Osteoblast (primary cell): Measurements from ENCODE around the gene PCK2. TPM values are rescaled to one million over a fixed set of nuclear protein-coding genes. Genes with fewer than 3 reads are reported as not detected.
A peak's percentile ranks its signal among the peaks of the same experiment; 100 is the strongest.

ENCODE experiments used
- DNase-seq: peaks from one replicate; pipeline ENCODE4 v3.0.0; 2011; ENCODE audit warnings: low spot score, mixed read lengths; ENCODE audit not compliant: insufficient read length; ENCODE audit errors: missing footprints
- H2AFZ ChIP-seq: 2 replicates; pipeline ENCODE4 v1.6.0; 2011; ENCODE audit warnings: mild to moderate bottlenecking, low read length
- H3K27ac ChIP-seq: 2 replicates; pipeline ENCODE4 v1.5.1; 2011; ENCODE audit warnings: mild to moderate bottlenecking, low read depth, low read length, moderate library complexity
- H3K27me3 ChIP-seq: 2 replicates; pipeline ENCODE4 v1.6.0; 2012; ENCODE audit warnings: mild to moderate bottlenecking, control low read depth, inconsistent platforms, low read length, moderate library complexity; ENCODE audit not compliant: insufficient read depth
- H3K36me3 ChIP-seq: 2 replicates; pipeline ENCODE4 v1.5.1; 2011; ENCODE audit warnings: mild to moderate bottlenecking, low read length, control low read depth, moderate library complexity; ENCODE audit not compliant: insufficient read depth
- H3K4me1 ChIP-seq: 2 replicates; pipeline ENCODE4 v1.5.1; 2011; ENCODE audit warnings: mild to moderate bottlenecking, low read length, control low read depth, moderate library complexity; ENCODE audit not compliant: insufficient read depth
- H3K4me2 ChIP-seq: 2 replicates; pipeline ENCODE4 v1.6.0; 2011; ENCODE audit warnings: mild to moderate bottlenecking, low read length; ENCODE audit not compliant: insufficient read depth
- H3K4me3 ChIP-seq: fragments of 200-600 bp; sonication (generic); 3 replicates; pipeline ENCODE4 v1.5.1; 2012; ENCODE audit warnings: mild to moderate bottlenecking, low read length, inconsistent platforms; ENCODE audit not compliant: insufficient read depth
- H3K79me2 ChIP-seq: 2 replicates; pipeline ENCODE4 v1.6.0; 2012; ENCODE audit warnings: mild to moderate bottlenecking, low read length, control low read depth, inconsistent platforms; ENCODE audit not compliant: insufficient read depth
- H3K9me3 ChIP-seq: 2 replicates; pipeline ENCODE4 v1.5.1; 2011; ENCODE audit warnings: low read depth, low read length, control low read depth
- H4K20me1 ChIP-seq: 2 replicates; pipeline ENCODE4 v1.6.0; 2012; ENCODE audit warnings: mild to moderate bottlenecking, low read length, control low read depth; ENCODE audit not compliant: insufficient read depth
- CTCF ChIP-seq: IDR thresholded peaks from 2 replicates; pipeline ENCODE4 v1.5.1; 2011; ENCODE audit warnings: mild to moderate bottlenecking, low read depth, low read length, moderate library complexity; ENCODE audit errors: extremely low read depth
- total RNA-seq: library from RNA; depleted of rRNA; stranded (reverse); fragments of >200 nt; gene quantifications from 2 replicates; pipeline ENCODE4 v1.2.3, GENCODE V29; 2012

PCK2 gene
- total RNA-seq, 1 donor: 35.1 TPM

- Histone ChIP-seq H2AFZ (no peak overlapping the region), H3K4me1 (peaks cover 18% of the 10 kb centered on the region), H3K79me2 (peaks cover 49% of the 10 kb centered on the region), H4K20me1 (peaks cover 8% of the 10 kb centered on the region), H3K27ac (no peak overlapping the region), H3K4me2 (peak overlapping the region; percentile 97), H3K36me3 (peaks cover 26% of the 10 kb centered on the region), H3K27me3 (no peaks in the 10 kb centered on the region), H3K9me3 (no peaks in the 10 kb centered on the region), H3K4me3 (no peak overlapping the region)
- no peak for TF ChIP-seq CTCF
- DNase-seq: peak; percentile 69
Observed at GRCh38 chr14:24137529-24138395, 43.7 kb downstream of the PCK2 start.

- Histone ChIP-seq H3K4me3 (no peak overlapping the region), H3K79me2 (peaks cover 49% of the 10 kb centered on the region), H3K9me3 (no peaks in the 10 kb centered on the region), H3K27me3 (no peaks in the 10 kb centered on the region), H3K27ac (no peak overlapping the region), H4K20me1 (peaks cover 8% of the 10 kb centered on the region), H2AFZ (no peak overlapping the region), H3K4me1 (peaks cover 25% of the 10 kb centered on the region), H3K36me3 (peaks cover 26% of the 10 kb centered on the region), H3K4me2 (peak overlapping the region; percentile 18)
- DNase-seq: peak; percentile 77
- TF ChIP-seq CTCF: no peak
Observed at GRCh38 chr14:24138396-24139271, 44.5 kb downstream of the PCK2 start.

GRCh38 chr14:24139272-24139934 lies 45.3 kb downstream of the PCK2 start:
- H2AFZ ChIP-seq: no peak overlapping the region
- no peak overlapping the region for H3K4me3 ChIP-seq
- no peaks in the 10 kb centered on the region for H3K27me3 ChIP-seq
- H3K4me1 ChIP-seq: peaks cover 33% of the 10 kb centered on the region
- H3K79me2 ChIP-seq: peaks cover 56% of the 10 kb centered on the region
- no peak for DNase-seq
- H4K20me1 ChIP-seq: peaks cover 8% of the 10 kb centered on the region
- TF ChIP-seq CTCF: no peak
- peaks cover 32% of the 10 kb centered on the region for H3K36me3 ChIP-seq
- no peak overlapping the region for H3K27ac ChIP-seq
- peak overlapping the region; percentile 95 for H3K4me2 ChIP-seq
- no peaks in the 10 kb centered on the region for H3K9me3 ChIP-seq
